SK-N-SH treated with all-trans-retinoic acid at 6 μM for 48 hours (cell line): ENCODE measurements around the gene ELK4.

Experiments
- ATAC-seq: fragments of 200-7000 bp; cut with Tn5 transposase; 3 replicates; pipeline ENCODE4 v1.9.1; 2020; ENCODE audit warnings: mild to moderate bottlenecking, moderate library complexity
- ARNTL ChIP-seq: fragments of 450-650 bp; formaldehyde crosslinking; IDR thresholded peaks from 2 replicates; pipeline ENCODE4 v1.5.0; 2020; ENCODE audit warnings: low read depth, mild to moderate bottlenecking, moderate library complexity, borderline replicate concordance
- BACH2 ChIP-seq: fragments of 250-450 bp; sonication (Bioruptor Pico); IDR thresholded peaks from 2 replicates; pipeline ENCODE4 v1.9.0; 2021; ENCODE audit warnings: mild to moderate bottlenecking, borderline replicate concordance
- CSDC2 ChIP-seq: fragments of 250-450 bp; sonication (Bioruptor Pico); IDR thresholded peaks from 2 replicates; pipeline ENCODE4 v1.5.0; 2020; ENCODE audit warnings: mild to moderate bottlenecking, moderate library complexity
- CSRNP3 ChIP-seq: fragments of 250-450 bp; sonication (Bioruptor Pico); IDR thresholded peaks from 2 replicates; pipeline ENCODE4 v1.5.1; 2021; ENCODE audit warnings: mild to moderate bottlenecking, moderate library complexity
- ESRRG ChIP-seq: fragments of 250-450 bp; sonication (Bioruptor Pico); IDR thresholded peaks from 2 replicates; pipeline ENCODE4 v1.6.1; 2021; ENCODE audit warnings: mild to moderate bottlenecking
- GLIS3 ChIP-seq: fragments of 250-450 bp; sonication (Bioruptor Pico); IDR thresholded peaks from 2 replicates; pipeline ENCODE4 v1.5.0; 2020; ENCODE audit warnings: mild to moderate bottlenecking, moderate library complexity
- OSR1 ChIP-seq: fragments of 250-450 bp; sonication (Bioruptor Pico); IDR thresholded peaks from 2 replicates; pipeline ENCODE4 v1.8.0; 2022; ENCODE audit warnings: moderate library complexity, mild to moderate bottlenecking, inconsistent platforms
- POU6F1 ChIP-seq: fragments of 250-450 bp; sonication (Bioruptor Pico); IDR thresholded peaks from 2 replicates; pipeline ENCODE4 v1.8.0; 2021; ENCODE audit warnings: low read depth, mild to moderate bottlenecking, moderate library complexity, borderline replicate concordance
- SNAI2 ChIP-seq: fragments of 250-450 bp; sonication (Bioruptor Pico); IDR thresholded peaks from 2 replicates; pipeline ENCODE4 v1.5.0; 2020; ENCODE audit warnings: mild to moderate bottlenecking, moderate library complexity
- TCF4 ChIP-seq: fragments of 250-450 bp; sonication (Bioruptor Pico); IDR thresholded peaks from 2 replicates; pipeline ENCODE4 v1.8.0; 2021; ENCODE audit warnings: mild to moderate bottlenecking, moderate library complexity, borderline replicate concordance
- TOX ChIP-seq: fragments of 250-450 bp; sonication (Bioruptor Pico); IDR thresholded peaks from 2 replicates; pipeline ENCODE4 v1.8.0; 2021; ENCODE audit warnings: mild to moderate bottlenecking, moderate library complexity, borderline replicate concordance
- ZC3H10 ChIP-seq: fragments of 250-450 bp; sonication (Bioruptor Pico); IDR thresholded peaks from 2 replicates; pipeline ENCODE4 v1.5.1; 2021; ENCODE audit warnings: mild to moderate bottlenecking, moderate library complexity
- ZFP3 ChIP-seq: fragments of 250-450 bp; sonication (Bioruptor Pico); IDR thresholded peaks from 2 replicates; pipeline ENCODE4 v1.5.0; 2020; ENCODE audit warnings: mild to moderate bottlenecking, moderate library complexity
- ZFP30 ChIP-seq: fragments of 450-650 bp; formaldehyde crosslinking; IDR thresholded peaks from 2 replicates; pipeline ENCODE4 v1.5.0; 2022; ENCODE audit warnings: mild to moderate bottlenecking, moderate library complexity
- ZNF565 ChIP-seq: fragments of 450-650 bp; formaldehyde crosslinking; conservative IDR thresholded peaks from 2 replicates; pipeline ENCODE4 v1.5.0; 2020; ENCODE audit warnings: low read depth, mild to moderate bottlenecking, moderate library complexity
- ZNF70 ChIP-seq: fragments of 450-650 bp; formaldehyde crosslinking; IDR thresholded peaks from 2 replicates; pipeline ENCODE4 v1.5.0; 2020; ENCODE audit warnings: mild to moderate bottlenecking, moderate library complexity
- ZNF8 ChIP-seq: fragments of 450-650 bp; formaldehyde crosslinking; IDR thresholded peaks from 2 replicates; pipeline ENCODE4 v1.5.0; 2020; ENCODE audit warnings: mild to moderate bottlenecking, moderate library complexity
- TF ChIP-seq, protein P1 (sequence below): fragments of 250-450 bp; sonication (Bioruptor Pico); IDR thresholded peaks from 2 replicates; pipeline ENCODE4 v1.8.0; 2020; ENCODE audit warnings: mild to moderate bottlenecking, moderate library complexity, borderline replicate concordance
- TF ChIP-seq, protein P2 (sequence below): fragments of 250-450 bp; sonication (Bioruptor Pico); IDR thresholded peaks from 2 replicates; pipeline ENCODE4 v1.5.1; 2020; ENCODE audit warnings: low read depth, mild to moderate bottlenecking, moderate library complexity

ELK4 gene

GRCh38 chr1:205676597-205676996, 44.8 kb upstream of the ELK4 start:
- no peak for ATAC-seq

DNA sequence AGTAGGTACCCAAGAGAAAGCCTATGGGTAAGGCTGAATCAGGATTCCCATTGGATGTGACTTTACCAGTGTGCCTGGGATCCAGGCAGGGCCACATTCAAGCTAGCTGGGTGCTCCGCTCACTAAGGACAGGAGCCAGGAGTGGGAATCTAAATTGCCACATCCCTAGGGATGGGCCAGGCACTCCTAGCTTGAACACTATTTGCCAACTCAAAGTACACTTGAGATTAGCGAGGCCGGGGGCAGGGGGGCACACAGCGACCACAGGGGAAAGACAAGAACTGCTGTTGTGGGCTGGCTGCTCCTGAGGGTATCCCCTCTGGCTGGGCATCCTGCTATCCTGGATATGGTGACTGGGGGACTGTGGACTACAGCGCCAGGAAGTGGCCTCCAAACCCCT, 44.2 kb upstream of the ELK4 start:
- ATAC-seq = no peak
- no peak for TF ChIP-seq SNAI2
- no peak for TF ChIP-seq ZNF565

More at GRCh38 chr1:205676597-205676996, 44.8 kb upstream of the ELK4 start:
- TF ChIP-seq ZNF70 (no peak), ZC3H10 (no peak), CSRNP3 (CRISPR knock-in tag) (no peak), ZNF8 (CRISPR knock-in tag) (no peak), ESRRG (CRISPR knock-in tag) (no peak), TOX (CRISPR knock-in tag) (no peak), BACH2 (no peak), CSDC2 (CRISPR knock-in tag) (no peak), SNAI2 (no peak)
- TF ChIP-seq, protein P1, sequence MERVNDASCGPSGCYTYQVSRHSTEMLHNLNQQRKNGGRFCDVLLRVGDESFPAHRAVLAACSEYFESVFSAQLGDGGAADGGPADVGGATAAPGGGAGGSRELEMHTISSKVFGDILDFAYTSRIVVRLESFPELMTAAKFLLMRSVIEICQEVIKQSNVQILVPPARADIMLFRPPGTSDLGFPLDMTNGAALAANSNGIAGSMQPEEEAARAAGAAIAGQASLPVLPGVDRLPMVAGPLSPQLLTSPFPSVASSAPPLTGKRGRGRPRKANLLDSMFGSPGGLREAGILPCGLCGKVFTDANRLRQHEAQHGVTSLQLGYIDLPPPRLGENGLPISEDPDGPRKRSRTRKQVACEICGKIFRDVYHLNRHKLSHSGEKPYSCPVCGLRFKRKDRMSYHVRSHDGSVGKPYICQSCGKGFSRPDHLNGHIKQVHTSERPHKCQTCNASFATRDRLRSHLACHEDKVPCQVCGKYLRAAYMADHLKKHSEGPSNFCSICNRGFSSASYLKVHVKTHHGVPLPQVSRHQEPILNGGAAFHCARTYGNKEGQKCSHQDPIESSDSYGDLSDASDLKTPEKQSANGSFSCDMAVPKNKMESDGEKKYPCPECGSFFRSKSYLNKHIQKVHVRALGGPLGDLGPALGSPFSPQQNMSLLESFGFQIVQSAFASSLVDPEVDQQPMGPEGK (CRISPR knock-in tag) = no peak

DNA sequence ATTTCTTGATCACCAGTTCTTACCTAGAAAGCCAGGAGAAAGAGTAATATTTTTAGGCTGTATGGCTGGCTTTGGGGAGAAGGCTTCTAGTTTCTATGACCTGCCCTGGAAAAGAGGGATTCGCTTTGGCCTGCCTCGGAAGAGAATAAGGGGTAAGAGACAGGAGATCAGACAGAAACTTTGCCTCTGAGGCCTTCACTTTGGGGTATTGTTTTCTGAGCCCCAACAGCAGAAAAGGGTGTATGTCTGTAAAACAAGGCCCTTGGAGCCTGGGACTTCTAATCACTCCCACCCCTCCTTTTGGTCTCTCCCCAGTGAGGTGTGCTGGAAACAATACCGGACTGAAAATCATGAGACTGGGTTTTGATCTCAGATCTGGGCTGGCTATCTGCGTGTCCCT, 43.4 kb upstream of the ELK4 start:
- no peak for ATAC-seq
- TF ChIP-seq SNAI2 = no peak
- no peak for TF ChIP-seq ZNF565
- no peak for TF ChIP-seq ZFP30

DNA sequence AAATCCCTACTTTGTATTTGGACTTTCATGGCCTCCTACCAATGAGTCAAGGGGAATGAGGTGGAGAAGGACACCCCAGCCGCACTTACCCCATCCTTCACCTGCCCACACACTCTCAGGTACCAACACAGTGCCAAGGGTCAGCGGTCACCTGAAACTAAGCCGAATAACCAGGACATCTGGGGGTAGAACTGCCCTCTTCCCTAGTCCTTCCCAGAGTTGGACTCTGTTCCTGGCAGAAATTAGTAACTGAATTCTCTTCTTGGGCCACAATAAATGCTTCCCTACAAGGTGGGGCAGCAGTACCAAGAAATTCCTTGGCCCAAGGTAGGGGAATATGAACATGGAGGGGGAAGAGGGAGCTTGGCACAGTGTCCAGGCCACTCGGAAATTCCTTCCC, 41.2 kb upstream of the ELK4 start:
- ATAC-seq = no peak
- TF ChIP-seq CSRNP3 (CRISPR knock-in tag) (no peak), ZNF70 (no peak), TOX (CRISPR knock-in tag) (no peak), ARNTL (CRISPR knock-in tag) (no peak), ZFP30 (no peak), GLIS3 (CRISPR knock-in tag) (no peak), OSR1 (no peak), BACH2 (no peak), ZFP3 (CRISPR knock-in tag) (no peak)
- TF ChIP-seq, protein P2, sequence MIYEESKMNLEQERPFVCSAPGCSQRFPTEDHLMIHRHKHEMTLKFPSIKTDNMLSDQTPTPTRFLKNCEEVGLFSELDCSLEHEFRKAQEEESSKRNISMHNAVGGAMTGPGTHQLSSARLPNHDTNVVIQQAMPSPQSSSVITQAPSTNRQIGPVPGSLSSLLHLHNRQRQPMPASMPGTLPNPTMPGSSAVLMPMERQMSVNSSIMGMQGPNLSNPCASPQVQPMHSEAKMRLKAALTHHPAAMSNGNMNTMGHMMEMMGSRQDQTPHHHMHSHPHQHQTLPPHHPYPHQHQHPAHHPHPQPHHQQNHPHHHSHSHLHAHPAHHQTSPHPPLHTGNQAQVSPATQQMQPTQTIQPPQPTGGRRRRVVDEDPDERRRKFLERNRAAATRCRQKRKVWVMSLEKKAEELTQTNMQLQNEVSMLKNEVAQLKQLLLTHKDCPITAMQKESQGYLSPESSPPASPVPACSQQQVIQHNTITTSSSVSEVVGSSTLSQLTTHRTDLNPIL (CRISPR knock-in tag) = no peak

GRCh38 chr1:205672395-205672889, 40.6 kb upstream of the ELK4 start:
- ATAC-seq = peak; percentile 15; the same call in 1 of the 3 replicates
- TF ChIP-seq ZC3H10 (no peak), TOX (CRISPR knock-in tag) (no peak), SNAI2 (no peak), GLIS3 (CRISPR knock-in tag) (no peak), ESRRG (CRISPR knock-in tag) (no peak), TCF4 (CRISPR knock-in tag) (no peak), POU6F1 (CRISPR knock-in tag) (no peak), CSRNP3 (CRISPR knock-in tag) (no peak), ARNTL (CRISPR knock-in tag) (no peak), CSDC2 (CRISPR knock-in tag) (no peak), ZNF8 (CRISPR knock-in tag) (no peak), OSR1 (no peak)
- TF ChIP-seq, protein P2 (CRISPR knock-in tag) = no peak
- TF ChIP-seq, protein P1 (CRISPR knock-in tag) = no peak
